GM19023 (cell line): Measurements from ENCODE around the gene THAP11.
"Not testable (repeated sequence)": the region's sequence is repeated elsewhere in the genome, so short reads cannot be mapped to it uniquely, and the experiment has no call there.

Experiments used
- ATAC-seq: cut with Tn5 transposase; IDR thresholded peaks from one replicate; pipeline ENCODE4 v1.9.1; 2021; ENCODE audit warnings: mild to moderate bottlenecking, moderate library complexity; ENCODE audit not compliant: unreplicated experiment

The THAP11 gene

DNA sequence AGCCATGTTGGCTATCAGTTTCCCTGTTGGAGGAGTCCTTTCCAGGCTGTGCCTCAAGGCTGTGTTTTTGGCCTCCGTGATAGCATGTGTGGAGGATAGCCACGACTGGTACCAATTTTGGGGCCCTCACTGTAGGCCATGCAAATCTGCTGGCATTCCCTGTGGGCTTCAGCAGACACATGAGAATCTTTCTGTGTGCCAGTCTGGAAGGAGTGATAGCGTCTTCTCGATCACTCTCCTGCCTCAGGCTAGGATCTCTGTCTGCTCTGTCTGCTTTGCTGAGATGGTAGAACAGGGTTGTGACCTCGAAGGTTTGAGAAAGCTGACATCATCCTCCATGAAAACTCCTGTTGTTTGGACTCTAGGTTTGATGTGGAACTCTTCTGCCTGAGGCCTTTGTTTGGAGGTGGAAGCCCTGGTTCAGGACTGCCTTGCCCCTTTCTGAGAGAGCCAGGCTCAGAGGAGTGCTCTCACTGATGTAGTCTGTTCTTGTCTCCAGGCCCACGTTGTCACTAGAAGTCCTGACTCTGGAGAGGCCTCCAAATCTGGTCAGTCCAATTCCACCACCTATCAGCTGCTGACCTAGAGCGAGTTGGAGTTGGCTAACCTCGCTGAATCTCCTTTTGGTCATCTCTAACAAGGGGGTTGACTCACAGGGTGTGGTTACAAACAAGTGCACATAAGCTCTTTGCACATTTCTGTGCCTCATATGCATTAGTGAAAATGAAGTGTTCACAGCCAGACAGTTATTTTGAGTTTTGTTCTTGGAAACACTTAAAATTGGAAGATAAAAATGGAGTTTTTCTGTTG, 18.7 kb downstream of the THAP11 start:
- no peak for ATAC-seq

DNA sequence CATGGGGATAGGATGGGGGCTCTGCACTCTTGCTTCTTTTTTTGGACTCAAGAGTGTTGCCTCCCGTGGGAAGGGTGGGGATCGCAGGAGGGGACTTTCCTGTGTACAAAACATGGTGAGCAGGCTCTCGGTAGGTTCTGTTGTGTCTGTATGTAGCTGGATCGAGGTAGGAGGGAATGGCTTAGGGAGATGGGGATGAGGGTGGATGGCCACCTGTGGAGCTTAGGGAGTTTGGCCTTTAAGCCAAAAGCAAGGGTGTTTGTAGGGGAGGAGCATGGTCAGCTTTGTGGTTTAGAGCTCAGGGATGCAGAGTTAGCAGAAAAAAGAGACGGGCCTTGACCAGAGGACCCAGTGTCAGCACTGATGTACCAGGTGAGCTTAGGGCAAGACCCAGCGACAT, 19.8 kb downstream of the THAP11 start:
- ATAC-seq, result no peak

DNA sequence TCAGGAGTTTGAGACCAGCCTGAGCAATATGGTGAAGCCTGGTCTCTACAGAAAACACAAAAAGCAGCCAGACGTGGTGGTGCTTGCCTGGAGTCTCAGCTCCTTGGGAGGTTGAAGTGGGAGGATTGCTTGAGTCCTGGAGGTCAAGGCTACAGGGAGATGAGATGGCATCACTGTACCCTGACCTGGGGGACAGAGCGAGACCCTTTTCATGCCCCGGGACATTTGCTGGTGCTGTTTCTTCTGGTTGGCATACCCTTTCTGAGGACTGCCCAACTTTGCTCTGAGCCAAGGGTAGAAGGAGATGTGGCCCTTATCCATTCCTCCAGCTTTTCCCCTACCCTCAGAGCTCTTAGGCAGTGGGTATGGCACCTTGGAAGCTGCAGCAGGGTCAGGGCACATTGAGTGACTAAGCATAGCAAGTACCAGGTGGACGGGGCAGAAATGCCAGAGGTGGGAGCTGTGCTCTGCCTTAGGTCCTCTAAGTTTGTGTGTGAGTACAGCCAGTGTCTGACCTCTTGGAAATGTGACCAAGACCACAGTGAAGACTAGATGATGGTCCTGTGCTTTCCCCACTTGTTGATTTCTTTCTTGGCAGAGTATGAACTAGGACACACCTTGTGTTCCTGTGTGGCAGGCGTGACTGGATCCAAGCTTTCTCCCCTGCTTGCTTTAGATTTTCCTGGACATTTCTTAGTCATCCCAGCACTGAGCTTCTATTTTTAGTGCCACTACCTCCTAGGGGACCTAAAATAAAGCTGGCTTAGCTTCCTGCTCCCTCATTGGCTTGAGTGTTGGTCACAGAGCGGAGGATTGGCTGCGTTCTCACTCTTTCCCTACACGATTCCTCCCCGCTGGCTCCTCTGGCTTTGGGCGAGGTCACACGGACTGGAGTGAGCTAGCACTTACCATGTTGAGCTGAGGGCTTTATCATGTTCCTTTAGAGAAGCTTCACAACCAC, 20.8 kb downstream of the THAP11 start:
- ATAC-seq, result no peak

DNA sequence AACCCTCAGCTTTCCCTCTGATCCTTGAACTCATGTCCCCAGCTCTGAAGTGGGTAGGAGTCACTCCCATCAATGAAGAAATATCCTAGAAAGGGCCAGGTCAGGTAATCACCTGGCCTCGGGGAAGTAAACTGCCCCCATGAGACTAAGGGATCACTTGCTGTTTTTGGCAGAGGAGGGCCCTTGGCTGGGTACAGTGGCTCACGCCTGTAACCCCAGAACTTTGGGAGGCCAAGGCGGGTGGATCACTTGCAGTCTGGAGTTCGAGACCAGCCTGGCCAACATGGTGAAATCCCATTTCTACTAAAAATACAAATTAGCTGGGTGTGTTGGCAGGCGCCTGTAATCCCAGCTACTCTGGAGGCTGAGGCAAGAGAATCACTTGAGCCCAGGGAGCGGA, 21.9 kb downstream of the THAP11 start:
- ATAC-seq, result not testable (repeated sequence)

DNA sequence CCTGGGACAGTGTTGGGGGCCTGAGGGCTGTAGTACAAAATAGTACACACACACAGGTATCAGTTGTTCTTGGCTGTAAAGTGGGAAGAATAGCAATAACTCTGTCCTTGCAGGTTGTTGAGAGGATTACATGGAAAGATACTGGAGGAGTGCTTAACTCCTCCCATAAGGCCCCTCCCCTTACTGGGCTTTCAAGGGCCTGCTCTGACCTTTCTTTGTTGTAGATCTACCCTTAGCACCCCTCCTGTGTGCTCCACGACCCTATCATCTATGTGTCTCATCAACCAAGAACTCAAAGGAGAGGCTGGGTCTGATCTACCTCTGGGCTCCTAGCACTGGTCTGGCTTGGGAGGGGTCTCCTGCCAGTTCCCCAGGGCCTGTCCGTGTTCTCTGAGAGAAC, 22.5 kb downstream of the THAP11 start:
- ATAC-seq, result no peak

DNA sequence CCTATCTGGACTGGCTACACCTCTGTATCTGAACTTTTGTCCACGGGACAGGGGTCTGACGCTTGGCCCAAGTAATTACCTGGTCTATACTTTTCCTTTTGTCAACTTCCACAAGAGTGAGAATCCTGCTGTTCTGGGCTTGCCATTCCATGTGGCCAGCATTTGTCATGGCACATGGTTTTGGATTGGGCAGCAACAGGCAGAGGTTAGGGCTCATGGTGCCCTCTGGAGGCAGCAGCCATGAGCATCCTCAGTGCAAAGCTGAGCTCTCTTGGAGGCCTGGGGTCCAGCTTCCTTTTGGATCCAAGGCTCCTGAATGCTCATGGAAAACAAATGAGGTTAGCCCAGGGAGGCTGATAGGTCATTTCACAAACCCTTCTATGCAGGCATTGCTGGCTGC, 23.2 kb downstream of the THAP11 start:
- ATAC-seq, result no peak

DNA sequence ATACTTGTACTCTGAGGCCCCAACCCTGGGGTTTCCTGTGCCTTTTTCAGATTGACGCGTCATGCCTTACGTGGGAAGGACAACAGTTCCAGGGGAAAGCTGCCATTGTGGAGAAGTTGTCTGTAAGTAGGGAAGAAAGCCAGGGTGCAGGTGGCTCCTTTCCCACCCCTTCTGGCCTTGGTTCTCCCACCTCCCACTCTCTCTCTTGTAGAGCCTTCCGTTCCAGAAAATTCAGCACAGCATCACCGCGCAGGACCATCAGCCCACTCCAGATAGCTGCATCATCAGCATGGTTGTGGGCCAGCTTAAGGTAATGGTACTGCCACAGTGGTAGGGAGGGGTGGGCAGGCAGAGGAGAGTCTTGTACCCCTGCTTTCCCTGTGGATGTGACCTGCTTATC, 26.2 kb downstream of the THAP11 start:
- no peak for ATAC-seq

DNA sequence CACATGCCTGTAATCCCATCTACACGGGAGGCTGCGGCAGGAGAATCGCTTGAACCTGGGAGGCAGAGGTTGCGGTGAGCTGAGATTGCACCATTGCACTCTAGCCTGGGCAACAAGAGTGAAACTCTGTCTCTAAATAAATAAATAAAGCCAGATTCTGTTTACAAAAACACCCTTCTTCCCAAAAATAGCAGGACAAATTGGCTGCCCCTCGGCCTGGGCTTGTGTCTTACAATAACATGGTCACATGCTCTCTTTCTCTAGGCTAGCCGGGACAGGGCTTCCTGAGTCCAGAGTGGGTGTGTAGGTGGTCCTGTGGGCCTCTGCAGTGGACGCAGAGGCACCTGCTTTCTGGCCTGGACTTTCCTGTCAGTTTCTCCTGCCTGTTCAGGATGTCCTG, 27.5 kb downstream of the THAP11 start:
- no peak for ATAC-seq

DNA sequence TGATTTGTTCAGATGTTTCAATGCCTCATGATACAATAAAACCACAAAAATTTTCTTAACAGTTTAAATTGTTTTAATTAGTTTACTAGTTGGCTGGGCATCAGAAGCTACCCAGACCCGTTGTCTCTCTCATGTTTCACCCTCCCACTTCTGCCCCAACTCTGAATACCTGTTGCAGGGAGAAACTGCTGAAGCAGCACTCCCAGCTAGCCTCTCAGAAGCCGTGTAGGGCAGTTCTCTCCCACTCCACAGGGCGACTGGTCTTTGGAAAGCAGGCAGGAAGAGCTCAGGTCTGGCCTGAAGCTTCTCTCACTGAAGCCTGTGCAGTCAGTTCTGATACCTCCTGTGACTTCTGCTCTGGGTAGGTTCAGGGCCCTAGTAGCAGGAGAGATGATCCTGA, 29.1 kb downstream of the THAP11 start:
- no peak for ATAC-seq

DNA sequence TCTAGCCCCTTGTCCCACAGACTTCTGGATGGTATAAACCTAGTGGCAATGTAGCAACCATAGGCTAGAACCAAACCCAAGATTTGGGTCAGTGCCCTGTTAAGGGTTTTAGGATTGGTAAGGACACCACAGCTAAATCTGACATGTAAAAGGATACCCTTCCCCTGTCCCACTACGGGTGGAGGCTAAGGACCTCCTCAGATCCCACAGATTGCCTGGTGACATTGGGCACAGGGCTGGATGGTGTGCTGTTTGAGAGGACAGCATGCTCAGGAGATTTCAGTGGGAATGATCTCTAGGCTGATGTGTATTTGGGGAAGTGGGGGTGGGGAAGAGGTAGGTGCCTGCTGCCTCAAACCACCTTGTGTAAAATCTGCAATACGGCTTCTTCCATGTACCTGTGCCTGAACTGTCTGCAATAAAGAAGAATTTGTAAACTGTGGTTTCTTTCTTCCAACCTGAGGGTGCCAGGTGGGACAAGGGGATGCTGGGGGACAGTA, 30.1 kb downstream of the THAP11 start:
- ATAC-seq, result no peak

DNA sequence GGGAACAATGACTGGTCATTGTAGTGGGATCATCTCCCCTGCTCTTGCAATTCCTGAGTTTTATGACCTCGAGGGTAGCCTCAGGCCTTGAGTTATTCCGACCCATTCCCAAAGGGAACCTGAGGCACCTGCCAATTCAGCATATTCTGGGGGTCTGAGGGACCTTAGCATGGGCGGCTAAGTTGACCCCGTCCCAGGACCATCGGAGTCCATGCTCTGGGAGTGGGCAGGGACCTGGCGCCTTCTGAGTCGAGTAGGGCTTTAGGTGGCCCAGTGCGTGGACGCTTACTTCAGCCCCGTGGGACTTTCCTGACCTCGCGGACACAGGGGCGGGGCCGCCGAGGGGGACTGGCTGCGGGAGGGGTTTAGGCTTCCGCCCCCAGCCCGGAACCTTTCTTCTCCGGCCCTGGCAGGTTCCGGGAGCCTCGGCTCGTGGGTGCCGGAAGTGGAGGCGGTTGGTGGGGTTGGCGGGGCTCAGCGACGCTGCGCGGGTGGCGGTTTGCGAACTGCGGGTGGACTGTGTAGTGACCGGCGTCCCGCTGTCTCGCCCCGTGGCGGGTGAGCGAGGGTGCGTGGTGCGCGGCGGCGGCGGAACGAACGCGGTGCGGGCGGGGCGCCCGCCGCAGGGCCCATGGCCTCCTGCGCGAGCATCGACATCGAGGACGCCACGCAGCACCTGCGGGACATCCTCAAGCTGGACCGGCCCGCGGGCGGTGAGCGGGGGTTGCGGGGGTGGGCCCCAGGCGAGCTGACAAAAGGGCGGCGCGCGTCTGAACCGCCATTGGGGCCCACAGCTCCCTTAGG, 30.7 kb downstream of the THAP11 start, which contains the start of gene EDC4:
Gene EDC4 (plus strand): TSS at position 422 of the 804 bp plus-strand sequence. CDS start 210 bp downstream, at position 632.
- peak; percentile 77 for ATAC-seq

DNA sequence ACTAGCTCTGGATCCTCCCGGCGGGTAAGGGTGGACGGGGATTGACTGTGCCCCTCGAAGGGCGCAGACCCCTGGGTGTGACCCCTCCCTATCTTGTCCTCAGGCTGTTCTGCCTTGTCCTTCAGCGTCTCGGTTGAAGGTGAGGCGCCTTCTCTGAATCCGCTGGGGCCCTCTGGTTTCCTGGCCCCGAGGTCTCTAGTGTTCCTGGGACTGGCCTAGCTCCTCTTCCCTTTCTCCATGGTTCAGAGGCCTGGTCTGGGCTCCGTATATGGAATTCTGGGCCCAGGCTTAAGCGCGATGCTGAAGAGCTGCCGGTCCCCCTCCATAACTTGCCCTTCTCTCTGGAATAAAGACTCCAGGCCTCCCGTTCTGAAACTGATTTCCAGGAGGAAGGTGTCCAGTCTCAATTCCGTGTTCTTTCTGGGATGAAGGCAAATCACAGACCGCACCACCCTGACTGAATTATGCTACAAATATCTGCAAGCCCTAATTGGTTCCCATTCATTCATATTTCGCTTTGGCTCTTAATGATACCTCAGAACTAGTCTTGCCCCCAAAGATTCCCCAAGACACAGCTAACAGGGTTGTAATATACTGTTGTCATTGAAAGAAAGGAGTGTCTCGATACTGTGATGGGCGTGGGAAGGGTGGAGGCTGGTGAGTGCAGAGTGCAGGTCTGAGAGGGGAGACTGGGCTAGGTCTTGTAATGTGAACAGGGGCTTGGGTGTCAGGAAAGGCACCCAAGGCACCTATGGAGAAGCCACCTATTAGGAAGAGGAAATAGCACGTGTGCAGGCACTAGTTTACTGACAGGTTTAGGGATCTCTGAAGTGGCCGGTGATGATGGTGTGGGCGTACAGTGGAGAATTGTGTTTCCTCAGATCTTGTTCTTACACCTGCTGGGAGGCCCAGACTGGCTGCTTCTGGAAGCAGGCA, 31.6 kb downstream of the THAP11 start:
- ATAC-seq, result no peak

DNA sequence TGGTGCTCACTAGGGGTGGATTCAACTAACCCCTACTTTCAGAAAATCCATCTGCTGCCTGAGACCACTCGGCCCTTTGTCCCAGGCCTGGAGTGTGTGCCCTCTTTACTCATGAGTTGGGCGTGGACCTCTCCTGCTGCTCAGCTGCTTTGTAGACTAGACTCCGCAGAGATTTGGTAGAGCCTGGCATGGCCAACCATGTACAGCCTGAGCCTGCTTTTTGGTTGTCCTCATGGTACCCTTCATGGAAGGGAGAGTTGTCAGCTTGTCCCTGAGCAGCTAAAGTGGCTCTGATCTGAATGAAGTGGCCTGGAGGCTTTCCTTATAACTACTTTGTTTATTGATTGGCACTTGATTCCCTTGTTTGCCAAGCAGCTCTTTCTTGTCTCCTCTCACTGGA, 32.3 kb downstream of the THAP11 start:
- no peak for ATAC-seq

DNA sequence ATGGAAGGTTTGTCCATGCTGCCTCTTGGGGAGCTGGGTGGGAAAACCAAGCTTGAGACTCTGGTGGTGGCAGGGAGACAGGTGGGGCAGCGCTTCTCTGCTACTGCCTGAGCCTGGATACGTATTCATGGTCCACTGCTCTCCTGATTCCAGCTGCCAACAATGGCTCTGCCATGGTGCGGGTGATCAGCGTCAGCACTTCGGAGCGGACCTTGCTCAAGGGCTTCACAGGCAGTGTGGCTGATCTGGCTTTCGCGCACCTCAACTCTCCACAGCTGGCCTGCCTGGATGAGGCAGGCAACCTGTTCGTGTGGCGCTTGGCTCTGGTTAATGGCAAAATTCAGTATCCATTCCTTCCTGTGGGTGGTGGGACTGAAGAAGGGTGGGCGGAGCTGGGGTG, 34.9 kb downstream of the THAP11 start:
- ATAC-seq, result no peak

DNA sequence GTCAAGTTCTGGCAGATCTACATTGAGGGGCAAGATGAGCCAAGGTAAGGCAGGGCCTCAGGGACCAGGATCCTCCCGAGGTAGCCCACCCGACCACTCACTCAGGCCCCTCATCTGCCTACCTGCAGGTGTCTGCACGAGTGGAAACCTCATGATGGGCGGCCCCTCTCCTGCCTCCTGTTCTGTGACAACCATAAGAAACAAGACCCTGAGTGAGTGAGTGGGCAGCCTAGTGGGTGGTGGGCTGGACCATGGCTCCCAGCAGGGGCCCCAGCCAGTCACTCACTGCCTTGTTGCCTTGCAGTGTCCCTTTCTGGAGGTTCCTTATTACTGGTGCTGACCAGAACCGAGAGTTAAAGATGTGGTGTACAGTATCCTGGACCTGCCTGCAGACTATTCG, 36.1 kb downstream of the THAP11 start:
- no peak for ATAC-seq

DNA sequence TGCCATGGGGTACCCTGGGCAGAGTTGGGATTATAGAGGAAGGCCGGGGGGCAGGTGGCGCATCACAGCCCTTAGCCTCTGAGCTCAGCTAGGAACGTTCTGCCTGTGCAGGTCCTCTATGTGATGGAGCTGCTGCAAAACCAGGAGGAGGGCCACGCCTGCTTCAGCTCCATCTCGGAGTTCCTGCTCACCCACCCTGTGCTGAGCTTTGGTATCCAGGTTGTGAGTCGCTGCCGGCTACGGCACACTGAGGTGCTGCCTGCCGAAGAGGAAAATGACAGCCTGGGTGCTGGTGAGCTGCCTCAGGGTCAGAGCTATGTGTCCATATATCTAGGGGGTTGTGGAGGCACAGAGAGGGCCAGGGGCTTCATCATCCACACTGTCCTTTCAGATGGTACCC, 36.7 kb downstream of the THAP11 start:
- no peak for ATAC-seq

DNA sequence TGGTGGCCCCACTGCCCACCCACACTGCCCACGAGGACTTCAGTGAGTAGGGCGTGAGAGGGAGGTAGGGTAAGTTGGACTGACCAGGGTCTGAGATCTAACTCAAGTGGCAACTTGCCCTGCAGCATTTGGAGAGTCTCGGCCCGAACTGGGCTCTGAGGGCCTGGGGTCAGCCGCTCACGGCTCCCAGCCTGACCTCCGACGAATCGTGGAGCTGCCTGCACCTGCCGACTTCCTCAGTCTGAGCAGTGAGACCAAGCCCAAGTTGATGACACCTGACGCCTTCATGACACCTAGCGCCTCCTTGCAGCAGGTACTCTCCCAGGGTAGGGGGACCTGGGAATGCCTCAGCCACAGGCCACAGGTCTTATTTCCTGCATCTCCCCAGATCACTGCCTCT, 37.3 kb downstream of the THAP11 start:
- no peak for ATAC-seq

DNA sequence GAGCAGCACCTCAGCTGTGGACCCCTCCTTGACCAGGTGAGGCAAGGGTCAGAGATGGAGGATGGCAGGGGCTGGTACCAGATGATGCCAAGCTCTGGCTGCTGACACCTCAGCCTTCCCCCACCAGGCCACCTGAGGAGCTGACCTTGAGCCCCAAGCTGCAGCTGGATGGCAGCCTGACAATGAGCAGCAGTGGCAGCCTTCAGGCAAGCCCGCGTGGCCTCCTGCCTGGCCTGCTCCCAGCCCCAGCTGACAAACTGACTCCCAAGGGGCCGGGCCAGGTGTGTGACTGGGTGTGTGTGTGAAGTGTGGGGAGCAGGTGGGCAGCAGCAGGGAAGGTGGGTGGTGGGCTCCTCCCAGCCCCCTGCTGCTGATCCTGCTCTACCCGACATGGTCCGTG, 37.8 kb downstream of the THAP11 start:
- no peak for ATAC-seq

DNA sequence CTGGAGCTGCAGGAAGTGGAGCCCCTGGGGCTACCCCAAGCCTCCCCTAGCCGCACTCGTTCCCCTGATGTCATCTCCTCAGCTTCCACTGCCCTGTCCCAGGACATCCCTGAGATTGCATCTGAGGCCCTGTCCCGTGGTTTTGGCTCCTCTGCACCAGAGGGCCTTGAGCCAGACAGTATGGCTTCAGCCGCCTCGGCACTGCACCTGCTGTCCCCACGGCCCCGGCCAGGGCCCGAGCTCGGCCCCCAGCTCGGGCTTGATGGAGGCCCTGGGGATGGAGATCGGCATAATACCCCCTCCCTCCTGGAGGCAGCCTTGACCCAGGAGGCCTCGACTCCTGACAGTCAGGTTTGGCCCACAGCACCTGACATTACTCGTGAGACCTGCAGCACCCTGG, 38.5 kb downstream of the THAP11 start:
- no peak for ATAC-seq
